ENCODE results near the gene GGT6. TPM values are rescaled to one million over a fixed set of nuclear protein-coding genes. Genes with fewer than 3 reads are reported as not detected.

Gene GGT6
- polyA plus RNA-seq, 3 donors, result not detected

- peaks cover 0 to 1% of the 10 kb centered on the region in 2 donors for H3K36me3 Mint-ChIP-seq
- TF ChIP-seq CTCF (IDR thresholded peaks at IDR 0.05), result no peak
- no peak overlapping the region for H3K9ac ChIP-seq (ENCODE audit: insufficient read depth, low read length, poor library complexity, severe bottlenecking)
- peak overlapping the region in 1 of 2 donors; percentile 83 for H3K4me3 Mint-ChIP-seq
- H4K20me1 ChIP-seq (ENCODE audit: insufficient read depth, low read length), result no peaks in the 10 kb centered on the region
- no peak for DNase-seq
- WGBS (ENCODE audit: insufficient coverage), result 38% methylated on average over 40 of the region's 57 CpGs
- H3K27me3 ChIP-seq (ENCODE audit: control insufficient read depth in 2 of 2, insufficient read depth in 2 of 2, low read length in 2 of 2), result peaks cover 19 to 51% of the 10 kb centered on the region in 2 donors
- H3K4me1 ChIP-seq (ENCODE audit: control insufficient read depth in 1 of 2, insufficient read depth in 2 of 2, low read length in 2 of 2), result peaks cover 5 to 10% of the 10 kb centered on the region in 2 donors
- H3K4me2 ChIP-seq (replicated peaks; ENCODE audit: extremely low read depth, low read length, poor library complexity, severe bottlenecking), result peak overlapping the region; percentile 51
- H2AFZ ChIP-seq (ENCODE audit: insufficient read depth, low read depth, low read length, poor library complexity, severe bottlenecking), result no peak overlapping the region
- H3K79me2 ChIP-seq (ENCODE audit: insufficient read depth, low read length), result no peaks in the 10 kb centered on the region
- H3K9me3 Mint-ChIP-seq, result peaks cover 0 to 7% (median 3%) of the 10 kb centered on the region in 7 donors
- peaks cover 42 to 72% (median 57%) of the 10 kb centered on the region in 3 donors for H3K27me3 Mint-ChIP-seq (ENCODE audit: low read depth in 3 of 3)
- H3K27ac ChIP-seq (ENCODE audit: low read depth in 1 of 2, low read length in 2 of 2), result no peak overlapping the region
- H3K4me1 Mint-ChIP-seq, result peaks cover 3% of the 10 kb centered on the region
- H3K27ac Mint-ChIP-seq, result no peak overlapping the region
- H3K4me3 ChIP-seq (replicated peaks in 1 of 3; ENCODE audit: low read depth in 2 of 3, low read length in 3 of 3), result no peak overlapping the region
- intact Hi-C loops (cut with micrococcal nuclease), result no loop called here
- no peaks in the 10 kb centered on the region for H3K36me3 ChIP-seq (replicated peaks in 1 of 2; ENCODE audit: control insufficient read depth in 1 of 2, insufficient read depth in 2 of 2, low read length in 2 of 2)
- peaks cover 0 to 10% of the 10 kb centered on the region in 2 donors for H3K9me3 ChIP-seq (replicated peaks in 1 of 2; ENCODE audit: control insufficient read depth in 1 of 2, insufficient read depth in 1 of 2, low read length in 2 of 2)
These were observed 24.7 kb upstream of the GGT6 start for GRCh38 chr17:4584917-4585637.

GRCh38 chr17:4584101-4584916 is 23.9 kb upstream of the GGT6 start, which contains the start of gene SMTNL2:
SMTNL2 (plus strand) TSS chr17:4584529; CDS start chr17:4584606, 77 bp downstream.
- H3K36me3 ChIP-seq (replicated peaks in 1 of 2; ENCODE audit: control insufficient read depth in 1 of 2, insufficient read depth in 2 of 2, low read length in 2 of 2), result no peaks in the 10 kb centered on the region
- H2AFZ ChIP-seq (ENCODE audit: insufficient read depth, low read depth, low read length, poor library complexity, severe bottlenecking), result no peak within 1 kb of the TSS
- H3K4me3 Mint-ChIP-seq, result peak within 1 kb of the TSS; percentile 51 to 83
- peaks cover 5 to 10% of the 10 kb centered on the region in 2 donors for H3K4me1 ChIP-seq (ENCODE audit: control insufficient read depth in 1 of 2, insufficient read depth in 2 of 2, low read length in 2 of 2)
- H3K4me2 ChIP-seq (replicated peaks; ENCODE audit: extremely low read depth, low read length, poor library complexity, severe bottlenecking), result peak within 1 kb of the TSS; percentile 51
- peaks cover 3% of the 10 kb centered on the region for H3K4me1 Mint-ChIP-seq
- no peak within 1 kb of the TSS for H3K27ac ChIP-seq (ENCODE audit: low read depth in 1 of 2, low read length in 2 of 2)
- peaks cover 0 to 10% of the 10 kb centered on the region in 2 donors for H3K9me3 ChIP-seq (replicated peaks in 1 of 2; ENCODE audit: control insufficient read depth in 1 of 2, insufficient read depth in 1 of 2, low read length in 2 of 2)
- DNase-seq, result no peak
- H3K79me2 ChIP-seq (ENCODE audit: insufficient read depth, low read length), result no peaks in the 10 kb centered on the region
- H3K27me3 ChIP-seq (ENCODE audit: control insufficient read depth in 2 of 2, insufficient read depth in 2 of 2, low read length in 2 of 2), result peaks cover 19 to 49% of the 10 kb centered on the region in 2 donors
- peaks cover 42 to 74% (median 60%) of the 10 kb centered on the region in 3 donors for H3K27me3 Mint-ChIP-seq (ENCODE audit: low read depth in 3 of 3)
- peak within 1 kb of the TSS in 1 of 3 experiments; percentile 20 for H3K4me3 ChIP-seq (replicated peaks in 1 of 3; ENCODE audit: low read depth in 2 of 3, low read length in 3 of 3)
- intact Hi-C loops (cut with micrococcal nuclease), result no loop called here
- H4K20me1 ChIP-seq (ENCODE audit: insufficient read depth, low read length), result no peaks in the 10 kb centered on the region
- peaks cover 0 to 1% of the 10 kb centered on the region in 2 donors for H3K36me3 Mint-ChIP-seq
- no peak within 1 kb of the TSS for H3K27ac Mint-ChIP-seq
- no peak within 1 kb of the TSS for H3K9ac ChIP-seq (ENCODE audit: insufficient read depth, low read length, poor library complexity, severe bottlenecking)
- WGBS (ENCODE audit: insufficient coverage), result under 1% methylated on average over 100 of the region's 100 CpGs
- TF ChIP-seq CTCF (IDR thresholded peaks at IDR 0.05), result no peak
- peaks cover 0 to 7% (median 3%) of the 10 kb centered on the region in 7 donors for H3K9me3 Mint-ChIP-seq

All from CD14-positive monocyte (primary cell).